Neural progenitor cell (in vitro differentiated cells): ENCODE measurements around the gene TMED9.

Experiments used
- EZH2phosphoT487 ChIP-seq: fragments of 200-600 bp; sonication (generic); IDR thresholded peaks from 2 replicates; pipeline ENCODE4 v1.6.1; 2017; ENCODE audit warnings: antibody characterized with exemption
- TF ChIP-seq, protein P1 (sequence below): fragments of 200-600 bp; sonication (generic); IDR thresholded peaks from 2 replicates; pipeline ENCODE4 v1.5.1; 2017; ENCODE audit warnings: antibody characterized with exemption, mild to moderate bottlenecking

DNA sequence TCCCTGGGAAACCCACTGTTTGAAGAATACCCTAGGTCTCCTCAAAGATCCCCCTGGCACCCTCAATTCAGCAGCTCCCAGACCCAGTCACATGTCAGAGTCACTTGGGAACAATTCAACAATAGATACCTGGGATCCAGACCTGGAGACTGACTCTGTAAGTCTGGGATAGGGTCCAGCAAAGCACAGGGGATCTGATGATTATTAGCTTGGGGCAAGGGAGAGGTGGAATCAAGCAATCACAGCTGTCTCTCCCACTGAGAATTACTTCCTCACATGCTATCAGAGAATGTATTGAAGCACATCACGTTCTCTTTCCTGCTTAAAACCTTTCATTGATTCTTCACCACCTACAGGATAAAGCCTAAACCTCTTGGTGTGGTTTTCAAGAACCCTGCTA, 43.5 kb upstream of the TMED9 start:
- TF ChIP-seq, protein P1, sequence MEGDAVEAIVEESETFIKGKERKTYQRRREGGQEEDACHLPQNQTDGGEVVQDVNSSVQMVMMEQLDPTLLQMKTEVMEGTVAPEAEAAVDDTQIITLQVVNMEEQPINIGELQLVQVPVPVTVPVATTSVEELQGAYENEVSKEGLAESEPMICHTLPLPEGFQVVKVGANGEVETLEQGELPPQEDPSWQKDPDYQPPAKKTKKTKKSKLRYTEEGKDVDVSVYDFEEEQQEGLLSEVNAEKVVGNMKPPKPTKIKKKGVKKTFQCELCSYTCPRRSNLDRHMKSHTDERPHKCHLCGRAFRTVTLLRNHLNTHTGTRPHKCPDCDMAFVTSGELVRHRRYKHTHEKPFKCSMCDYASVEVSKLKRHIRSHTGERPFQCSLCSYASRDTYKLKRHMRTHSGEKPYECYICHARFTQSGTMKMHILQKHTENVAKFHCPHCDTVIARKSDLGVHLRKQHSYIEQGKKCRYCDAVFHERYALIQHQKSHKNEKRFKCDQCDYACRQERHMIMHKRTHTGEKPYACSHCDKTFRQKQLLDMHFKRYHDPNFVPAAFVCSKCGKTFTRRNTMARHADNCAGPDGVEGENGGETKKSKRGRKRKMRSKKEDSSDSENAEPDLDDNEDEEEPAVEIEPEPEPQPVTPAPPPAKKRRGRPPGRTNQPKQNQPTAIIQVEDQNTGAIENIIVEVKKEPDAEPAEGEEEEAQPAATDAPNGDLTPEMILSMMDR: no peak
- no peak for TF ChIP-seq EZH2phosphoT487
